ENCODE measurements around the gene F8.
"Not testable (repeated sequence)": the region's sequence is repeated elsewhere in the genome, so short reads cannot be mapped to it uniquely, and the experiment has no call there.

The F8 gene

DNA sequence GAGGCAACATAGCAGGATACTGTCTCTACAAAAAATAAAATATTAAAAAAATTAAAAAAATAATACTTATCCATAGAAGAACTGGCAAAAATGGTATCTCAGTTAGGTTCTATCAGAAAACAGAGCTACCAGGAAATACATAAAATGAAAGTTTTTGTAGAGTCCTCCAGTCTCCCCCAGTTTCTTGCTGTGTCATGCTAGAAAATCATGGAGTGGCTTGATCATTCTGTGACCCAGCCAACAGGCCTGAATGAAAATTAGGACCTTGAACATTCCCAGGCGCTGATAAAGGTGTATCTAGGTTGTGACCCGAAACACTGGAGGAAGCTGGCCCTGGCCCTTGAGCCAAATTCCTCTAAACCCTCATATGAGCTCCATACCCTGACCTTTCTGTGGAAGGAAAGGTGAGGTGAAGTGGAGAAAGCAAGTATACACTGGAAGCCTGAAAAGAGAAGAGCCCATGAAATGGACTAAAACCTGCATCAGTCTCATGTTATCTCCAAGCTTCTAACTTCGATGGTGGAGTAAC lies 188.7 kb downstream of the F8 start:
- TF ChIP-seq, protein P1, sequence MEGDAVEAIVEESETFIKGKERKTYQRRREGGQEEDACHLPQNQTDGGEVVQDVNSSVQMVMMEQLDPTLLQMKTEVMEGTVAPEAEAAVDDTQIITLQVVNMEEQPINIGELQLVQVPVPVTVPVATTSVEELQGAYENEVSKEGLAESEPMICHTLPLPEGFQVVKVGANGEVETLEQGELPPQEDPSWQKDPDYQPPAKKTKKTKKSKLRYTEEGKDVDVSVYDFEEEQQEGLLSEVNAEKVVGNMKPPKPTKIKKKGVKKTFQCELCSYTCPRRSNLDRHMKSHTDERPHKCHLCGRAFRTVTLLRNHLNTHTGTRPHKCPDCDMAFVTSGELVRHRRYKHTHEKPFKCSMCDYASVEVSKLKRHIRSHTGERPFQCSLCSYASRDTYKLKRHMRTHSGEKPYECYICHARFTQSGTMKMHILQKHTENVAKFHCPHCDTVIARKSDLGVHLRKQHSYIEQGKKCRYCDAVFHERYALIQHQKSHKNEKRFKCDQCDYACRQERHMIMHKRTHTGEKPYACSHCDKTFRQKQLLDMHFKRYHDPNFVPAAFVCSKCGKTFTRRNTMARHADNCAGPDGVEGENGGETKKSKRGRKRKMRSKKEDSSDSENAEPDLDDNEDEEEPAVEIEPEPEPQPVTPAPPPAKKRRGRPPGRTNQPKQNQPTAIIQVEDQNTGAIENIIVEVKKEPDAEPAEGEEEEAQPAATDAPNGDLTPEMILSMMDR (IDR thresholded peaks at IDR 0.05; ENCODE audit: insufficient read depth, low read depth, low read length, missing control alignments): no peak
- H3K4me3 ChIP-seq (ENCODE audit: low read depth, low read length): no peak overlapping the region
- DNase-seq (ENCODE audit: low read depth): no peak

DNA sequence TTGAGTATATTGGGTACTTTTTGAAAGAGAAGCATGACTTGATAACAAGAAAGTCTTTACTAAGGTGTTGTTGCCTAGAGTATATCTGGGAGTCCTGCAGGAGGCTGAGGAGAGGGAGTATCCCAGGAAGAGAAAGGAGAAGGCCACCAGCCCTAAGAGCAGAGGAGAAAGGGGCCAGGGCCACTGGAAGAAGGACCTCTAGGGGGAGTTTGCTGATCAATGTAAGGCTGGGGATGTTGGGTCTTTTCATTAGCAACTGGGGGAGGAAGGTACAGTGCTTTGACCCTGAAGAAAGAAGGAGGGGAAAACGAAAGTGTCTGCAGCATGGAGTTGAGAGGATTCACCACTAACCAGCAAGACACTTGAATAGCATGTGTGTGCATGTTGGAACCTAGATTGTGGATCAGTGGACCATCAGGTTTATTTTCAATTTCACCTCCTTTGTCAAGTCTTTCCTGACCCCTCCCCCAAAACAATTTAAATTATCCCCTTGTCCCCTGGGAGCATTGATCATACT lies 192.5 kb downstream of the F8 start:
- H3K4me3 ChIP-seq (ENCODE audit: low read depth, low read length): no peak overlapping the region
- TF ChIP-seq, protein P1 (IDR thresholded peaks at IDR 0.05; ENCODE audit: insufficient read depth, low read depth, low read length, missing control alignments): no peak
- no peak for DNase-seq (ENCODE audit: low read depth)

DNA sequence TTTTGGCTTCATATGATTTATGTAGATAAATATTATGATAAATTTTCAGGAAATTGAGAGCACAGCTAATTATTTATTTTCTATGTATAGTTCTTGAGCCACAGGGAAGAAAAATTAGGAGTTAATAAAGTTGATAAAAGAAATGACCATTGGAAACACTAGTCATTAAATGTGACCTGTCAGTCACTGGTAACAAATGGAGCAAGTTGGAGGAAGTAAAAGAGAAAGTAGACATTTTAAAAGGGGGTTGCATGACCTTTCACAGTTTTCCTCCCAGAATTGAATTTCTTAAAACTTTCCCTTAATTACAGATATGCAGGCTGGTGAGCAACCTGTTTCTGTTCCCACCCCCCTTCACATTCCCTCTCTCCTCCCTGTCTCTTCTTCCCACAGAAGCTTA lies 193.4 kb downstream of the F8 start:
- TF ChIP-seq, protein P1 (IDR thresholded peaks at IDR 0.05; ENCODE audit: insufficient read depth, low read depth, low read length, missing control alignments): no peak
- no peak overlapping the region for H3K4me3 ChIP-seq (ENCODE audit: low read depth, low read length)
- no peak for DNase-seq (ENCODE audit: low read depth)

DNA sequence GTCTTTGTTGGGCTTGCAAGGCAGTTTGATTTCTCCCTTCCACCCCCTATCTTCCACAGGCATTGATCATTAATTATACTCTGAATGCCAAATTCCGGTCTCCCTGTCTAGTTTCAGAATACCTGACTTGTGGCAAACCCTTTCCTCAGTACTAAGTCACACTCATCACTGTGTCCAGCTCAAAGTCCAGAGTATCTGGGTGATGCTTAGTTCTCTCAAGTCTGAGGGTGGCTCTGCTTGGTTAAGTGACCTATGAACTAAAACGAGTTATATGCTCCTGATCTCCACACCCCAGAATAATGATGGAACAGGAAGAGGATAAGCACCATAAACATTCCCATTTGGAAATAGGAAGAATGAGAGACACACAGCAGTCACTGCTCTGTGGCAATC lies 194.5 kb downstream of the F8 start:
- TF ChIP-seq, protein P1 (IDR thresholded peaks at IDR 0.05; ENCODE audit: insufficient read depth, low read depth, low read length, missing control alignments): no peak
- H3K4me3 ChIP-seq (ENCODE audit: low read depth, low read length): peak overlapping the region; percentile 12; the same call in 1 of the 2 replicates
- no peak for DNase-seq (ENCODE audit: low read depth)

DNA sequence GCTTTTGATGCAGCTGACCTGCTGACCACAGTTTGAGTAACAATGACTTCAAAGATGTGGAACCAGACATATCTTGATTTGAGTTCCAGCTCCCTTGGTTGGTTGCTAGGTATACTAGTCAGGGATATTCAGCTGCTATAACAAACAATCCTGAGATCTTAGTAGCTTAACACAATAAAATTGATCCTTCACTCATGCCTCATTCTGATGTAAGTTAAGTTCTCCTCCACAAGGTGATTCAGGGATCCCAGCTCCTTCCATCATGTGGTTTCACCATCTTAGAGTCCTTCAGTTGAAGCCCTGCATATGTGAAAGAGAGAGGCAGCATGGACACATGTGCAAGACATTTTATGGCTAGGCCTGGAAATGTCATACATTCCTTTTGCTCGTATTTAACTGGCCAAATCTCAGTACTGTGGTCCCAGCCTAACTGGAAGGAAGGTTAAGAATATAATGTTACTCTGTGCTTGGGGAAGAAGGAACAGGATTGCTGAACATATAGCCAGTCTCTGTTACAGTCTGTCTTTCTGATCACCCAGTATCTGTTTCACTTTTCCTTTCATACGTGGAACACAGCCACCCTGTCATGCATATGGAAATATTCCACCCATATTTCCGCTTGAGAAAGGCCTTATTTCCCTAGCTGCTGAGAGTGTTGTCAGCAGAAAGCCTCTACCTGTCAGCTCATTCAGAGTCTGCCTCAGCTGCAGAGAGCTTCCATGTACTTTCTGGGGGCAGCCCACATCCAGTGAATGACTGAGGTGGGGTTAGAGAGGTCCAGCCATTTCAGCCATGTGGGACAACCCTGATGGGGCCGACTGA lies 195.1 kb downstream of the F8 start:
- DNase-seq (ENCODE audit: low read depth): peak; percentile 70
- H3K4me3 ChIP-seq (ENCODE audit: low read depth, low read length): peak overlapping the region; percentile 12

DNA sequence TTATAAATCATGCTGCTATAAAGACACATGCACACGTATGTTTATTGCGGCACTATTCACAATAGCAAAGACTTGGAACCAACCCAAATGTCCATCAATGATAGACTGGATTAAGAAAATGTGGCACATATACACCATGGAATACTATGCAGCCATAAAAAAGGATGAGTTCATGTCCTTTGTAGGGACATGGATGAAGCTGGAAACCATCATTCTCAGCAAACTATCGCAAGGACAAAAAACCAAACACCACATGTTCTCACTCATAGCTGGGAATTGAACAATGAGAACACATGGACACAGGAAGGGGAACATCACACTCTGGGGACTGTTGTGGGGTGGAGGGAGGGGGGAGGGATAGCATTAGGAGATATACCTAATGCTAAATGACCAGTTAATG lies 196.9 kb downstream of the F8 start:
- not testable (repeated sequence) for DNase-seq (ENCODE audit: low read depth)

More for the DNA sequence above, 195.1 kb downstream of the F8 start:
- TF ChIP-seq, protein P1 (IDR thresholded peaks at IDR 0.05; ENCODE audit: insufficient read depth, low read depth, low read length, missing control alignments): no peak

DNA sequence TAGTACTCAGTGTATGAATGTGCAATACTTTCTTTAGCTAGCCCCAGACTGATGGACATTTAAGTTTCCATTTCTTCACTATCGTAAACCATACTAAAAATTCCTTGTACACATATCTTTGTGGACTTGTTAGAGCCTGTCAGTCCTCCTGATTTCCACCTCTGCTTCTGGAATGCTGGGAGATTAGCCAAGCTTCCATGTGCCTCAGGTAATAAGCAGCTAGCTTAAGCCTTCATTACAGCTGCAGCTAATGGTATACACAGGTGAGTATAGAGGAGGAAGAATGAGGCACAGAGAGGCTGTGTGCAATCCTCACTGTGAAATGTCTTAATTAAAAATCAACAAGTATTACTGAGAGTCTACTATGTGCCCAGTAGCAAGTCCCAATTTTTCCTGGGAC lies 197.9 kb downstream of the F8 start:
- TF ChIP-seq, protein P1 (IDR thresholded peaks at IDR 0.05; ENCODE audit: insufficient read depth, low read depth, low read length, missing control alignments): no peak
- H3K4me3 ChIP-seq (ENCODE audit: low read depth, low read length): no peak overlapping the region
- no peak for DNase-seq (ENCODE audit: low read depth)

More for the DNA sequence above, 196.9 kb downstream of the F8 start:
- not testable (repeated sequence) for H3K4me3 ChIP-seq (ENCODE audit: low read depth, low read length)
